HEK293T (cell line): Measurements from ENCODE around the gene EIF4G3.
A peak's percentile ranks its signal among the peaks of the same experiment; 100 is the strongest.
"Not testable (repeated sequence)": the region's sequence is repeated elsewhere in the genome, so short reads cannot be mapped to it uniquely, and the experiment has no call there.

Source experiments
- CTCF ChIA-PET: fragments of 350-600 bp; formaldehyde crosslinking; extraction: SDS; loops from one replicate; lab custom pipeline; 2021; ENCODE audit warnings: antibody characterized with exemption, inconsistent platforms; lab: Yijun Ruan, JAX
- POLR2A ChIA-PET: fragments of 350-600 bp; formaldehyde crosslinking; extraction: SDS; loops from one replicate; lab custom pipeline; 2020; ENCODE audit warnings: antibody characterized with exemption, inconsistent platforms; lab: Yijun Ruan, JAX
- DNase-seq: peaks from one replicate; pipeline ENCODE4 v3.0.0; 2012; ENCODE audit warnings: mixed read lengths; ENCODE audit errors: extremely low spot score
- ARNT ChIP-seq: fragments of 450-650 bp; IDR thresholded peaks from 2 replicates; pipeline ENCODE4 v1.6.1; 2017; ENCODE audit warnings: mild to moderate bottlenecking
- BHLHE40 ChIP-seq: fragments of 450-650 bp; IDR thresholded peaks from 2 replicates; pipeline ENCODE4 v1.6.1; 2016; ENCODE audit warnings: mild to moderate bottlenecking, moderate library complexity, borderline replicate concordance
- CTBP1 ChIP-seq: fragments of 450-650 bp; IDR thresholded peaks from 2 replicates; pipeline ENCODE4 v1.6.1; 2016; ENCODE audit warnings: borderline replicate concordance
- ELF4 ChIP-seq: fragments of 450-650 bp; IDR thresholded peaks from 2 replicates; pipeline ENCODE4 v1.6.1; 2017; ENCODE audit warnings: antibody characterized with exemption
- FOXA1 ChIP-seq: fragments of 450-650 bp; IDR thresholded peaks from 2 replicates; pipeline ENCODE4 v1.6.1; 2016; ENCODE audit warnings: mild to moderate bottlenecking
- FOXK2 ChIP-seq: fragments of 450-650 bp; IDR thresholded peaks from 2 replicates; pipeline ENCODE4 v1.6.1; 2016; ENCODE audit warnings: mild to moderate bottlenecking
- FOXM1 ChIP-seq: fragments of 450-650 bp; IDR thresholded peaks from 2 replicates; pipeline ENCODE4 v1.6.1; 2017; ENCODE audit warnings: mild to moderate bottlenecking, borderline replicate concordance
- HDGF ChIP-seq: fragments of 450-650 bp; IDR thresholded peaks from 2 replicates; pipeline ENCODE4 v1.6.1; 2017; ENCODE audit warnings: antibody characterized with exemption, borderline replicate concordance
- L3MBTL2 ChIP-seq: fragments of 450-650 bp; conservative IDR thresholded peaks from 2 replicates; pipeline ENCODE4 v1.6.1; 2016; ENCODE audit warnings: mild to moderate bottlenecking
- LEF1 ChIP-seq: fragments of 450-650 bp; IDR thresholded peaks from 2 replicates; pipeline ENCODE4 v1.6.1; 2017; ENCODE audit warnings: mild to moderate bottlenecking, borderline replicate concordance
- NFRKB ChIP-seq: fragments of 450-650 bp; IDR thresholded peaks from 2 replicates; pipeline ENCODE4 v1.6.1; 2016; ENCODE audit warnings: mild to moderate bottlenecking, moderate library complexity
- SP1 ChIP-seq: fragments of 450-650 bp; IDR thresholded peaks from 2 replicates; pipeline ENCODE4 v1.6.1; 2017
- SUZ12 ChIP-seq: fragments of 450-650 bp; IDR thresholded peaks from 2 replicates; pipeline ENCODE4 v1.6.1; 2016; ENCODE audit warnings: mild to moderate bottlenecking
- ZNF384 ChIP-seq: fragments of 450-650 bp; IDR thresholded peaks from 2 replicates; pipeline ENCODE4 v1.6.1; 2016
- TF ChIP-seq, protein P1 (sequence below): fragments of 450-650 bp; IDR thresholded peaks from 2 replicates; pipeline ENCODE4 v1.6.1; 2016

The EIF4G3 gene

GRCh38 chr1:21060523-21060922 lies 116.2 kb downstream of the EIF4G3 start:
- ChIA-PET CTCF (interaction anchor here (1.0 kb wide), 1 partner anchor 12 kb away, joined by 3 read pairs; no protein-coding TSS in a partner anchor), POLR2A (no interaction called here)
- no peak for TF ChIP-seq L3MBTL2
- no peak for TF ChIP-seq SP1
- TF ChIP-seq SUZ12: no peak
- TF ChIP-seq, protein P1, sequence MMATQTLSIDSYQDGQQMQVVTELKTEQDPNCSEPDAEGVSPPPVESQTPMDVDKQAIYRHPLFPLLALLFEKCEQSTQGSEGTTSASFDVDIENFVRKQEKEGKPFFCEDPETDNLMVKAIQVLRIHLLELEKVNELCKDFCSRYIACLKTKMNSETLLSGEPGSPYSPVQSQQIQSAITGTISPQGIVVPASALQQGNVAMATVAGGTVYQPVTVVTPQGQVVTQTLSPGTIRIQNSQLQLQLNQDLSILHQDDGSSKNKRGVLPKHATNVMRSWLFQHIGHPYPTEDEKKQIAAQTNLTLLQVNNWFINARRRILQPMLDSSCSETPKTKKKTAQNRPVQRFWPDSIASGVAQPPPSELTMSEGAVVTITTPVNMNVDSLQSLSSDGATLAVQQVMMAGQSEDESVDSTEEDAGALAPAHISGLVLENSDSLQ: no peak
- no peak for TF ChIP-seq HDGF
- TF ChIP-seq CTBP1: no peak
- TF ChIP-seq ZNF384: peak; percentile 40; the same call in 1 of the 2 replicates
- no peak for DNase-seq

DNA sequence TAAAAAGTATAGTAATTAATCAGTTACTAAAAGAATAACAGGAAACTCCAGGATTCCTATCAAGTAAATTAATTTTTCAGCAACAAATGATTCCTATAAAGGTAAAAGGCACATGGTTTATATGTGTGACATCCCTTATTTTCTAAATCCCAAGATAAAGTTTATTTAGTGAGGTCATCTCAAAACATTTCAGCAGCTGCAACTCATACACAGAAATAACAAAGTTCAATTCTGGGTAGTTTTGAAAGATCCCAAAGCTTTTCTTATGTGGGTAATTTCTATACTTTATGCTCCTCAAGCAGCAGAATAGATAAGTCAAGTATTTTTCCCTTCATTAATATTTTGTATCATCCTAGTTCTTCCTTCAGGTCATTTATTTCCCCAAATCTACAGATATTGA lies 117.7 kb downstream of the EIF4G3 start:
- POLR2A ChIA-PET: no interaction called here
- TF ChIP-seq BHLHE40: no peak
- no peak for TF ChIP-seq ZNF384
- no peak for TF ChIP-seq CTBP1
- TF ChIP-seq ARNT: no peak
- TF ChIP-seq, protein P1: no peak
- no peak for TF ChIP-seq NFRKB
- TF ChIP-seq FOXK2: no peak
- no peak for TF ChIP-seq SP1
- TF ChIP-seq SUZ12: no peak
- CTCF ChIA-PET: interaction anchor here (0.6 kb wide), 1 partner anchor 131 kb away, joined by 7 read pairs; no protein-coding TSS in a partner anchor
- DNase-seq: no peak

DNA sequence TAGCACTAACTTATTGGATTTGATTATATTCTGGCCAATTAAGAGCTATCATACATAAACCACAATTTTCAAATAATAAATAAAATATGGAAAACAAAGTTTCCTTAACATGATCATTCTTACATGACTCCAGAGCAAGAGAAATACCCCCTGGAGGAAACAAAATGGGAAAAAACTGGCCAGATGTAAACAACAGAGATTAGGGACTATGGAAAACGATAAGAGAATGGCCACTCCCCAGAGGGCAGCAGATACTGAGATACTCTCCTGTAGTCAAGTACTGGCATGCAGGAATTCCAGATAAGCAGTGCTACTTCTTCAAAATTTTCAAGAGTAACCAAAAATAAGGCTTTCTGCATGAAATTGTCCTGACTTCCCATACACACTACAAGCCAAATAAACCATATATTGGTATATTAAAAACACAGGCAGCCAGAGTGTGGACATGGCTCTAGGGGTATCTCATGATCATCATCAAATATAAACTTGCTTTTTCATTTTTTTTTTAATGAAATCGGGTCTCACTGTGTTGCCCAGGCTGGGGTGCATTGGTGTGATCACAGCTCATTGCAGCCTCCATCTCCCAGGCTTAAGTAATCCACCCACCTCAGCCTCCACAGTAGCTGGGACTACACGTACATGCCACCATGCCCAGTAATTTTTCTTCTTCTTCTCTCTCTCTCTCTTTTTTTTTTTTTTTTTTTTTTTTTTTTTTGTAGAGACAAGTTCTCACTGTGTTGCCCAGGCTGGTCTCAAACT lies 118.5 kb downstream of the EIF4G3 start:
- CTCF ChIA-PET: no interaction called here
- no peak for DNase-seq
- POLR2A ChIA-PET: no interaction called here
- TF ChIP-seq FOXM1: no peak
- no peak for TF ChIP-seq ELF4
- no peak for TF ChIP-seq SP1
- TF ChIP-seq ZNF384: peak; percentile 14; the same call in 1 of the 2 replicates

- POLR2A ChIA-PET, DNase-seq, CTCF ChIA-PET: not testable (repeated sequence)
These were observed 123.3 kb downstream of the EIF4G3 start for GRCh38 chr1:21053189-21053928.

DNA sequence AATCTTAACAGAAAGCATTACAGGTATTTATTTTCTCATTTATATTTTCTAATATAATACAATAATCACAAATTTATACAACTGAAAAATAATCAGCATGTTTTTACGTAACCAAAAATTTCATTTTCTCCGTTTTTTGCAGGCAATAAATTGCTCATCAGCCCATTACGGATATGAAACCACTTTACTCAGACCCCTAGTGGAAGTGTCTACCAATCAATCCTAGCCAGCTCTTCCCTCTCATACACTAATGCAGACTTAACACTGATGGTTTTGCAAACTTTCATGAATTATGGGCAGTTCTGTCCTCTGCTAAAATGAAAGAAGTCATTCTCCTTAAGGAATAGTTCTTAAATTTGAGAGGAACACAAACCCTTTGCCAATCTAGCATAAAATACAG lies 124.7 kb downstream of the EIF4G3 start:
- TF ChIP-seq HDGF (no peak), CTBP1 (no peak), ARNT (no peak), BHLHE40 (no peak), ZNF384 (no peak), FOXA1 (no peak), SUZ12 (no peak), ELF4 (no peak)
- TF ChIP-seq, protein P1: no peak
- DNase-seq: no peak
- ChIA-PET CTCF (interaction anchor here (0.7 kb wide), 1 partner anchor 23 kb away, joined by 3 read pairs; no protein-coding TSS in a partner anchor), POLR2A (no interaction called here)

- ChIA-PET CTCF (interaction anchor here (0.7 kb wide), 1 partner anchor 23 kb away, joined by 3 read pairs; no protein-coding TSS in a partner anchor), POLR2A (no interaction called here)
- TF ChIP-seq CTBP1 (no peak), FOXM1 (no peak), FOXA1 (no peak), LEF1 (no peak), L3MBTL2 (no peak), ELF4 (no peak), NFRKB (no peak)
- DNase-seq: no peak
These were observed 125.4 kb downstream of the EIF4G3 start for GRCh38 chr1:21051177-21051825.
